ENCODE measurements around the gene DCPS.
"Not testable (repeated sequence)": the region's sequence is repeated elsewhere in the genome, so short reads cannot be mapped to it uniquely, and the experiment has no call there.

GRCh38 chr11:126366823-126367654, 63.2 kb downstream of the DCPS start:
- TF ChIP-seq CTCF (IDR thresholded peaks at IDR 0.05); POLR2AphosphoS5 (IDR thresholded peaks at IDR 0.05; ENCODE audit: low read depth, low read length); TCF7L2 (IDR thresholded peaks at IDR 0.05; ENCODE audit: low read depth, low read length); REST (IDR thresholded peaks at IDR 0.05; ENCODE audit: insufficient read depth in 1 of 2, low read depth in 2 of 2, low read length in 1 of 2): not testable (repeated sequence)
